SHP77 treated with DMSO at 0.1 percent for 48 hours (cell line): ENCODE results near the gene RMND5A.

Source experiments
- DNase-seq: peaks from one replicate; lab custom pipeline; 2025; lab: John Stamatoyannopoulos, UW

Gene RMND5A

GRCh38 chr2:86765310-86765695 is 45.2 kb downstream of the RMND5A start:
- no peak for DNase-seq

DNA sequence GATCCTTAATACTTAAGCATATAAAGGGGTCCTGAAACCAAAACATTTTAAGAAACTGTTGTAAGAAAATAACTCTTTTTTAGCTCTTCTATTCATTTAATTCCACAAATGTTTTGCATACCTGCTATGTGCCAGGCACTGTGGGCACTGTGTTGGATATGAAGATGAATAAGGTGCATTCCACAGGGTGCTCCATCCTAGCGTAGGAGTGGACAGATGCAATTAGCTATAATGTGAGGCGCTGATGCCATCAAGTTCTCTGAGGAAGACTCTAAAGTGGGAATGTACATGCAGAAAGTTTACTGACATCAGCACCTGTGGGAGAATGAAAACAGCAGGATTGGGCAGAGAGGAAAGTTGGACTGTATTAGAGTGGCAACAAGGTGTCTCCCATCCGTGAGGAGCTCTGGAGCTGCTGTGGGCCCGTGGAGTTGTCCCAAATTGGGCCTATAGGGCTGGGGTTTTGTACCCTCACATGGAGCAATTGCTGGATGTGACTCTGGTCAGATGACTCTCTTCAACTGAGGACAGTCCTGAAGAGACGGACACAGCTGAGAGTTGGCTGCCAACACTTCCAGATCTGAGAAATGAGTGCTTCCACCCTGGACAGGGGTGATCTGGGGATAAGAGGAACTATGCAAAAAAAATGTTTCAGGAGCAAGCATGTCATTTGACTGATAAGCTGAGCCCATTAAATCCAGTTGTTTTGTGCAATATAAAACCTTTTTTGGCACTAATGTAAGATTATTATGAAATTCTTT is 48.3 kb downstream of the RMND5A start:
- no peak for DNase-seq

- DNase-seq, result no peak
These were observed 49.7 kb downstream of the RMND5A start for GRCh38 chr2:86769838-86770237.

- DNase-seq, result no peak
These were observed 50.8 kb downstream of the RMND5A start for GRCh38 chr2:86770816-86771301.

DNA sequence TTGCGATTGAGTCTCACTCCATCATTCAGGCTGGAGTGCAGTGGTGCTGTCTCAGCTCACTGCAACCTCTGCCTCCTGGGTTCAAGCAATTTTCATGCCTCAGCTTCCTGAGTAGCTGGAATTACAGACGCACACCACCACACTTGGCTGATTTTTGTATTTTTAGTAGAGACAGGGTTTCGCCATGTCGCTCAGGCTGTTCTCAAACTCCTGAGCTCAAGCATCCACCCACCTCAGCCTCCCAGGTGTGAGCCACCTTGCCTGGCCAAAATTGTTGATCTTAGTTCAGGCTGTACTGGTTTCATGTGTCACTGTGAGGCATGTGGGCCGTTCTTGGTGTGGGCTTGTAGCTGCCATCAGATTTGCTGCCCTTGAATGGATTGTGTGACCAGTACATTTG is 52.5 kb downstream of the RMND5A start:
- DNase-seq, result no peak

DNA sequence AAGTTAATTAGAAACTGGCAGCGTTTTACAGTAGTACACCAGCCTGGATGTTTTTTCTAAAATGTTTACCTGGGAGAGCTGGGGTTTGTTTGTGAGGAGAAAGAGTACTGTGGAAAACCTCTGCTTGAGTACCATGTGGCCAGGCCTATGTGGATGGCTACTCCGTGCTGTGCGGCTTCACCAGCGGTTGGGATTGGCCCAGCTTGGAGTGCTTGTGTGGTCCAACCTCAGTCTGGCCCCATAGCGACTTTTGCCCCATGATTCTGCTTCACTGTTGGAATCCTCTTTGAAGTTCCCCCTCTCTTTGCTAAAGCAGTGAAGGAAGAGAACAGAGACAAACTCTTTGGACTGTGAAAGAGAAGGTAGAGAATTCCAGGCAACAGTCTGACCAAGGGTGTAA is 54.8 kb downstream of the RMND5A start:
- no peak for DNase-seq

DNA sequence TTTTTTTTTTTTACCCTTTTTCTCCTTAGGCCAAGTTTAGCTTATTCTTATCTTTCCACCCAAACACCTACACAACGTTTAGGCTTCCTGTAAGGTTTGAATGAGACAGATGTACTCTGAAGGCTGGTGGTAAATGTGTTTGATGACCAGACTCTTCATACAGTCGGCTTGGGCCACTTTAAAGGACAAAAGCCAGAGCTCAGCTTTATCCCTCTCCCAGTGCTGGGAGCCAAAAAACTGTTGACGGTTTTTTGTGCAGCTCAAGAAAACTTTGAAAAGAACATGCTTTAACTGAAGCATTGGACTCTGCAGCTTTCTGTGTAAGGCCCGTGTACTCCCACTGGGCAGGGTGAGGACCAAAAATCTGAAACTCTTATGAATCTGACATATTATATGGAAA is 55.2 kb downstream of the RMND5A start:
- no peak for DNase-seq

DNA sequence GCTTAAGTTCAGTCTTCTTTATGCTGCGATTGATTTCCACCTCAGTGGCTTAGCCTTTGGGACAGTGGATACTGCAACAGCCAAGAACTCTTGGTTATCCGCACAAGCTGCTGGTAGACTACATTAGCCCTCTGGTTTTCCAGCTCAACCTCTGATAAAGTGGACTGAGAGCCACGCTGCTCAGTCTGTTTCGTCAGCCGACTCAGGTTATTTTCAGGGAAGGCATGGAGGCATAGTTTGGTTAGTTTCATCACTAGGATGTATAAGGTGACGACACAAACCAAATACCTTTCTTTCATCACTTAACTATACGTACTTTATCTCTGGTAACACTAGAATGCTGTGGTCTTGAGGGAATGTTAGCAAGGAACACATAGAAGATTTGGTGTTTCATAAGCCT is 56.4 kb downstream of the RMND5A start:
- no peak for DNase-seq

DNA sequence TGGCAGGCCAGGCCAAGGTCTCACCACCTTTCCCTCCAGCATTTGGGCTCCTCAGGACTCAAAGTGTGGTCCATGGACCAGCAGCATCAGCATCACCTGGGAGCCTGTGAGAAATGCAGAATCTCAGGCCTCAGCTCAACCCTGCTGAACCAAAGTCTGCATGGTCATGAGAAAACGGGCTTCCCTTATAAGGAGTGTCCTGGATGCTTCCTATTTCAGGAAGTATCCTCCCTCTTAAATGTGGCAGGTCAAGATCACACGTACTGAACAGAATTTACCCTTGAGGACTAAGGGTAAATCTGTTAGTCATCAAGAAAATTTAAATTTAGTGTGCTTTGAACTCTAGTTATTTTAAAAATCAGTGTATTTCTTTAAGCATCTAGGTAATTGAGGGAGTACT is 58.9 kb downstream of the RMND5A start:
- no peak for DNase-seq

DNA sequence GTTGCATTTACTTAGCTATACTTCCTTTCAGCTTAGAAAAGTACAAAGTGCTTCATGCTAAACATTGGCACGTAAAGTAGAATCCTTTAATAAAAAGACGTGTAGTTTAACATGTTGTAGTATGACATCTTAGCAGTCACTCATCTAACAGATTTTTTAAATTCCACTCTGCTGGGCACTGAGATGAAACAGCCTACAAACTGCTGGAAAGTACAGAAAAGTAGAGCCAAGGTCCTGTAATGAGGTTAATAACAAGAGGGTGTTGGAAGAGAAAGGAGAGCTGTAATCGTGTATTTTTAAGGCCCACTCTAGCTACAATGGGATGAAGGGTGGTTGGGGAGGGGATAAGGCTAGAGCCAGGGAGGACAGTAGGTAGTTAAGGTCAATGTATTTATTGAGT is 59.9 kb downstream of the RMND5A start:
- no peak for DNase-seq

- DNase-seq, result no peak
These were observed 61.3 kb downstream of the RMND5A start for GRCh38 chr2:86781363-86781762.

DNA sequence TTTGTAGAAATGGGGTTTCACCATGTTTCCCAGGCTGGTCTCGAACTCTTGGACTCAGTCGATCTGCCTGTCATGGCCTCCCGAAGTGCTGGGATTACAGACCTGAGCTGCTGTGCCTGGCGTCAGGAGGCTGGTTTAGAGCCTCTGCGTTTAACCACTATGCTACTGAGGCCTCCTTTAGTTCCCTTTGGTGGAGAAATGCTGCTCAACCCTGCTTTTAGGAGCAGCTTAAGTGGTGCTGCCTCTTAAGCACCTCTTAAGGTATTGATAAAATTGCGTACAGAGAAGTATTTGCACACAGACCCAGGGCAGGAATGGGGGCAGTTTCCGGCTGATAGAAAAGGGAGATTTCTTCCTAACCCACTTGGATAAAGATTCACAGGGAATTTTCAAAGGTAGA is 62.7 kb downstream of the RMND5A start:
- DNase-seq, result no peak

DNA sequence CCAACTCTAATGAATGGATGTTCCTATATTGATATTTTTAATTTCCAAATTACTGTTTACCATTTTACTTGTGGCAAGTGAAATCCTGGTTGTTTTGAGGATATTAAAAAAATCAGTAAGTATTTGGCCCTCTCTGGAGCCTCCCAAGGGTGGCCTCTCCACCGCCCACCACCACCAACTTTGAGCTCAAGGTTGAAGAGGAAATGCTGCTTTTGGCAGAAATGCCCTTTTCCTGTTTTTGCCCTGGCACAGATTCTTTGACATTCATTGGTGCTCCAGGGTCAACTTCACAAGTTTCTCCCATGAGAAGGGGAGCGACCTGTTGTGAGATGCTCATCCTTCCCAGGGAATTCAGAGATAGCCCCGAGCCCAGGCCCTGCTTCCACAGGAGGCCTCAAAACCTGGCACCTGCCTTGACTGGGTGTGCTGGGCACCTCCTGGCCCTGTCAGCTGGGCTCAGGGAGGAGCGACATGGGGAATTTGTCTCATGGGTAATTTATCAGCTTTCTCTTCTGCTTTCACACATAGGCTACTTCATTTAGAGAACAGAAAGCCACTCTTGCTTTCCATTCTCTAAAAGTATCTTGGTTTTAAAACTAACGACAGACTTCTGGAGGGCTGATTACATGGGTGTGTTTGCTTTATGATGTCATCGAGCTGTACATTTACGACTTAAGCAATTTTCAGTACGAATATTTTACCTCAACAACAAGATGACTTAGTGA is 63.7 kb downstream of the RMND5A start:
- no peak for DNase-seq

- no peak for DNase-seq
These were observed 65.4 kb downstream of the RMND5A start for GRCh38 chr2:86785456-86785855.

- DNase-seq, result no peak
These were observed 66.0 kb downstream of the RMND5A start for GRCh38 chr2:86786001-86786536.

DNA sequence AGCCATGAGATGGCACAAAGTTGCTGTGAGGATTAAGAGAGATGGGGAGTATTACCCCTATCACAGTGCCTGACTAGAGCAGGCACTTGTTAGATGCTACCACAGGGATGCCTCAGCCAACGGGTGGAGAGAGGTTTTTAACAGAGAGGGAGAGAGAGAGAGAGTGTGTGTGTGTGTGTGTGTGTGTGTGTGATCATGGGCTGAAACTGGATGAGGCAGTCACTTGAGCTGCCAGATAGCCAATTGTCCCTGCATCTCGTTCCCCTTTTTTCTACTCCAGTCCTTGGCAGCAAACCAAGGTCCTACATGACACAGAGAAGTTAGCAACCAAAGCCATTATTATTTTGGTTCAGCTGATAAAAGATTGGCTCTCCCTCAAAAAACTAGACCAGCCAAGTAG is 67.6 kb downstream of the RMND5A start:
- no peak for DNase-seq

DNA sequence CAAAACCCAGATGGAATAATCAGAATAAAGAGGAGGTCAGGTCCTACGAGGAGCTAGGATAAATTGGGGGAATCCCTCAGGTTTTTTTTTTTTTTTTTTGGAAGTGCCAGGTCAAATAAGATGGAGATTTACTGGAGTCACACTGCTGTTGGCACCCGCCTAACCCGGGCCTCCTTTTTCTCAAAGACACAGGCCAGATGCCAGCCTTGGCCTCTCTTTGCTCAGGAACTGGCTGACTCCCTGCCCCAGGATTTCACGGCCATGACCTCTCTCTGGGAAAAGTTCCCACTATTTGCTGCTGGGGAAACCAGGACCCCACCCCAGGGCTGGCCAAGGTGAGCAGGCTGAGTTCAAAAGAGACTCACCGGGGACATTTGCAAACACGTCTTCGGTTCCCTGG is 68.1 kb downstream of the RMND5A start:
- DNase-seq, result no peak

DNA sequence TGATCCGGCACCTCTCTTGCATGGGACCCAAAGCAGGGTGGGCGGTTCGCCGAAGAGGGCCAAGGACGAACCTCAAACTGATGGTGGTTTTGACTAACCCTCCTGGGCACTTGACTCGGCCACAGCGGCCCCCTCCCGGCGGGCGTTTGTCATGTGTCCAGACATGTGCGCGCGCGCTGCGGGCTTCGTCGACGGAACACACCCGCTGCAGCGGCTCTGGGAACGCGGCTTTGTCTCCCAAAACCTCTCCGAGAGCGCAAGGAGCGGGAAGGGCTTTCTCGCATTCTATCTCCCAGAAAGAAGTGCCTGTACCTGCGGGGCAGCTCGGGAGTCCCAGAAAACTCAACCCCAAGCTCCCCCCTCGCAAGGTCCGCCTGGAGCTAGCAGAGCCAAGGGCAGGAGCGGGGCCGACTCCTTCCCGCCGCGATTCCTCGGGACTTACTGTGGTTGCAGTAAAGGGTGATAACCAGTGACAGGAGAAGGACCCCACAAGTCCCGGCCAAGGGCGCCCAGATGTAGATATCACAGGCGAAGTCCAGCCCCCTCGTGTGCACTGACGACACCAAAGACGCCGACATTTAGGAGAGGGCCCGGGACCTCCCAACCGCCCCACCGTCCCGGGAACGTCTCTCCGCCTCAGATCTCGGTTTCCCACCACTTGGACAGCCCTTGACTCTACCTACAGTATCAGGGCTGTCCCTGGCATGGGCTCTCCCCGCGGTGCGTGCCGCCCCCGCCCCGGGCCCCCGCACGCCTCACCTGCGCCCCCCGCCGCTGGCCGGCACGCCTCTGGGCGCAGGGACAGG is 69.0 kb downstream of the RMND5A start:
- no peak for DNase-seq

DNA sequence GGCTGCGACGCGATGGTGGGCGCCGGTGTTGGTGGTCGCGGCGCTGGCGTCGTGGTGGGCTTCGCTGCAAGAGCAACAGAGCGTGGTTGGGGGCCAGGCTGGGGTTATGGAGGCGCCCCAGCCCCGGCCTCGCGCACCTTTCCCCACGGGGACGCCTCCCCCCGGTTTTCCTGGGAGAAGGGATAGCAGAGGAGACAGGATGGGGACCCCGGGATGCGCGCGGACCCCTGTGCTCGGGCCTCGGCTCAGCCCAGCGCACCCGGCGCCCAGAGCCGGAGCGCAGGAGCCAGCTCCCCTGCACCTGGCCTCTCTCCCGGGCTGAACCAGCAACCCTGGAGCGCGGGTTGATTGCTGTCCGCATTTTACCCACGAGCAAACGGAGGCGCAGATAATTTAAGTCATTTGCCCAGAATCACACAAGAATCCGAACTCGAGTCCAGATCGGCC is 69.6 kb downstream of the RMND5A start:
- DNase-seq, result no peak

DNA sequence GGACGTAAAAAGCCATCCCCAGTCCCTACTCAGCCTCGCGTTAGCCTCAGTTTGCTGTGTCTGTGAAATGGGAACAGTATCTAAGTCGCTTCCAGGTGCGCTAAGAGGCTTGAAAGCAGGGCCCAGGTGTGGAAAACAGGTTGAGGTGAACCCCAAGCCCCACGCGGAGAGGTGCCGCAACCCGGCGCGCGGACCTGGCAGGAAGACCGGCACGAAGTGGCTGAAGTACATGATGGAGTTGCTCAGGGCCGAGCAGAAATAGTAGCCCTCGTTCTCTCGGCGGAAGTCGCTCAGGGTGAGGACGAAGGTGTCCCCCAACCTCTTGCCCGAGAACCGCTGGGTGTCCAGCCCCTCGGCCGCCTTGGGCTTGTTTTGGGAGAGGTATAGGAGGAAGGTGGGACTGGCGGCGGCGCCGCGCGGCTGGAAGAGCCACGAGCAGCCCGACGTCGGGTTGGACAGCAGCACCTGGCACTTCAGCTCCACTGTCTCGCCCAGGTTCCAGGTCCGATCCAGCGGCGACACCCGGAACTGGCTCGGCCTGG is 70.1 kb downstream of the RMND5A start:
- no peak for DNase-seq

DNA sequence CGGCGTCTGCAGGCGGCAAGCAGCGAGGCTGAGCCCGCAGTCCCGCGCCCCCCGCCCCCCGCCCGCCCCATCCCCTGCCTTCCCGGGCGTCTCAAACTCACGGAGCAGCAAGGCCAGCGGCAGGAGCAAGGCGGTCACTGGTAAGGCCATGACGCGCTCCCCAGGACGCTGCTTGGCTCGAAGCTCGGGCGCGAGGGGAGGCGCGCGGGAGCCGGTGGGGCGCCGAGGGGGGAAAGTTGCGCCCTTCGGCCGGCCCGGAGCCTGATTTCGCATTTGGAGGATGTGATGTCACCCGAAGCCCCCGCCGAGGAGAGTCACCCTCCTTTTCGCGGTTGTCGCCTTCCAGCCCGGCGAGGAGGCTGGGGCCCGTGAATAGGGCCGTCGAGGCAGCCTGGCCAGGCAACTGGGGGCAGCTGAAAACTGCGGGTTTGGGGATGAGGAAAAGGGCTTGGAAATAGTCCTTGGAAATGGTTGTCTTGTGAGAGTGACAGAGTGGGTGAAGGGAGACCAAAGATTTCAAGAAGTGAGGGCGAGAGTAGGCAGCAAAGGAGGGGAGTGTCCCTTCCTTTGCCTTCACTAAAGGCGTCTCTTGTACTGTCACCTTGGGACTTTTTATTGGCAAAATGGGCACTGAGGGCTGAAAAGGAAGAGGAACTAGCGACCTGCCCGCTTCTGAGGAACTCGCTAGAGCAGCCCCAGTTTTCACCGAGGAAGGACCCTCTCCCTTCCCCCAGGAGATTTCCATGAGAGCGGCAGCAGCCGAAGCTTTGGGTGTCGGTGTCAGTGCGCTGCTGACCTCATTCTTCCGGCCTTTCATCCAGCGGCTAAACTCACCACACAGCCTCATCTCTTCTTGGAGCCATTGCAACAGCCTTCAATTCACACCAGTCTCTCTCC is 70.8 kb downstream of the RMND5A start, which contains the start of gene CD8A:
Gene CD8A, minus strand, starts transcription at position 238 of the 897 bp plus-strand sequence. Its CDS starts 88 bp downstream, at position 150.
- no peak for DNase-seq
